Activated T-cell treated with anti-CD3 and anti-CD28 coated beads for 1 hour (primary cell): Measurements from ENCODE around the gene AFDN.

ENCODE experiments used
- DNase-seq: peaks from one replicate; pipeline ENCODE4 v3.0.0-alpha.2; 2020; ENCODE audit warnings: low read depth

AFDN gene

GRCh38 chr6:167925026-167925425 lies 98.3 kb downstream of the AFDN start:
- no peak for DNase-seq

DNA sequence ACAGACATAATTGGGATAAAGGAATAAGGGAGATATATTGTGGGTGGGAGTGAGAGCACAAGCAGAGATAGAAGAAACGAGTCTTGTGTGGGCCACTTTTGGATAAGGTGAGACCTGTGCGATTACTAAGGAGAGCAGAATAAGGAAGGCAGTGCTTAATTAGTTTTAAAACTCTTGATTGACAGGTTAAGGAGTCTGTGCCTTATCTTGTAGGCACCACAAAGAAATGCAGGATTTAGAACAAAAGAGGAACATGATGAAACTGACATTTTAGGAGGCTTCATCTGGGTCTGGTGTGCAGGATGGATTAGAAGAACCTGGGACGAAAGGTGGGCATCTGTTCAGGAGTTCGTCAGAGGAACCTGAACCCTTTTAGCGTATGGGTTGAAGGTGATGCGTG lies 100.5 kb downstream of the AFDN start:
- no peak for DNase-seq

- no peak for DNase-seq
Observed at GRCh38 chr6:167928111-167928510, 101.4 kb downstream of the AFDN start.

- no peak for DNase-seq
Observed at GRCh38 chr6:167930295-167930694, 103.6 kb downstream of the AFDN start.

DNA sequence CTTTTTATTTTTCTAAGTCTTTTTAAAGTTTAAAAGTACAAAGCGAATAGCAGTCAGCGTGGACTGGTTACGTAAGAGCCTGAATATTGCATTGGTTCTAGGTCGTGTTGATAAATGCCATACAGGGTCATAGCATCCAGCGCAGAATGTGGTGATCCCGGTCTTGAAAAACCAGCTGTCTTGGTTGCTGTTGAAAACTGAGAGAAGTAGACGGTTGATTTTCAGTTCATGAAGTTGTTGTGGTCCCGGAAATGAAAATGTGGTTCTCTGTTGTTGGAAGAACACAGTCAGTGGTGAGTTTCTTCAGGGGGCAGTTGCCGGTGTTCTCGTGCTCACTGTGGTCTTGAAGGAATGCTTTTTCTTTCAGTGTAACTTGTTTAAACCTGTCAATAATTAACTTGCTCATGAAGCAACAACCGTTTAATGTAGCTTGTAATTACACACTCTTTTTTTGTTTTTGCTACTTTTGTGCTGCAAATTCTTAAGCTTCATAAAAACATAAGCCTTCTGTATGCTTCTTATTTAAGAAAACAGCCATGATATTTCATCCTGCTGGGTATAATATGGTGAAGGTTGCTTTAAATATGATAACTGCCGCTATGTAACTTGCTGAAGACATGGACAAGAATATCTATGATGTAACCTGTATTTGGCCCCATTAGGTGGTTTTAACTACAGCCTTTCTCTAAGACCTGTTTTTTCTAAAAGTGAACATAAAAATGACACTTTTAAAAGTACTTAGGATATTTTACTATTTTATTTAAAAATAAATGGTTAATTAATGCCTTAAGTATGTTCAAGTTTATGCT lies 106.0 kb downstream of the AFDN start:
- no peak for DNase-seq

- no peak for DNase-seq
Observed at GRCh38 chr6:167933290-167933689, 106.6 kb downstream of the AFDN start.

DNA sequence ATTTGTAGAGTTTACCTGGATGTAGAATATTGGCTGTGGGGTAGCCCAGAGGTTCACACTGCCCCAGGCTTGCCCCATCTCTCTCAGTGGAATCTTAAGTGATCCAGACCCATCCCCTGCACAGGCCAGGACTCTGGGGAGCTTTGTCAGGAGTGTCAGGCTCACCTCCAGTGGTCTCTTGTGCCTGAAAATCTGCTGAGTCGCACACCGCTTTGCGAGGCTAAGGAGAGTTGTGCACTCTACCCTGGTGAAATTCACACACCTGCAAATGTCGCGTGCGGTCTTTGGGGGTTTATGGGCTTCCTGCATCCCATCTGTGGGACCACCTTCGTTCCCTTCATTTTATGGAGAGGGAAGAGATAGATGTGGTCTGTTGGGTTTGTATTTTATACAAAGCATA lies 107.1 kb downstream of the AFDN start:
- no peak for DNase-seq

GRCh38 chr6:167934426-167934864 lies 107.7 kb downstream of the AFDN start:
- DNase-seq, result no peak

DNA sequence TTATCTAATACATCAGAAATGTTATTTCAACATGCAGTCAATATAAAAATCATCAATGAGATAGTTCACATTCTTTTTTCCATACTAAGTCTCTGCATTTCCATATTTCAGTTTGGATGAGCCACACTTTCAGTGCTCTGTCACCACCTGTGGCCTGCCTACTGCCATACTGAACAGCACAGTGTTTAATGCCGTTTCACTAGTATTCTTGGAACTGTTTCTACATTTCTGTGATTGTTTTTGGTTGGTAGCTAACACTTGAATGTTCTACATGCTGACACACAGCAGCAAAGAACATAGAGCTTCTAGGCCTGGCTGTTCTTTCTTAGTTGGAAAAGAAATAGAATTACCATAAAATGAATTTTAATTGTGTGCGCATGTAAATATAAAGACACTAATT lies 109.3 kb downstream of the AFDN start:
- no peak for DNase-seq

DNA sequence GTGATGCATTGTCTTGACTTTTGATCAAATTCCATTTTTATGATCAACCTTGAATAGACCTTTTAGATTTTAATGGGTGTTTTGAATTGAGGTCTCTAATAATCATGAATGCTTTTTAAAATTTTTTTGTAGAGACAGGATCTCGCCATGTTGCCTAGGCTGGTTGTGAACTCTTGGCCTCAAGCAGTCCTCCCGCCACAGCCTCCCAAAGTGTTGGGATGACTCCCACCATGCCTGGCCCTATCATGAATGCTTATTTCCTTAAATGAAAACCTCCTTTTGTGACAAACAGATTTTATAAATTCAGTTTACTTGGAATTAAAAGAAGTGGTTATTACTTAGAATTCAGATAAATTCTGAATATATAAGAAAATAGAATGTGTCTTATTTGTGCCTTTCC lies 110.6 kb downstream of the AFDN start:
- DNase-seq, result no peak

DNA sequence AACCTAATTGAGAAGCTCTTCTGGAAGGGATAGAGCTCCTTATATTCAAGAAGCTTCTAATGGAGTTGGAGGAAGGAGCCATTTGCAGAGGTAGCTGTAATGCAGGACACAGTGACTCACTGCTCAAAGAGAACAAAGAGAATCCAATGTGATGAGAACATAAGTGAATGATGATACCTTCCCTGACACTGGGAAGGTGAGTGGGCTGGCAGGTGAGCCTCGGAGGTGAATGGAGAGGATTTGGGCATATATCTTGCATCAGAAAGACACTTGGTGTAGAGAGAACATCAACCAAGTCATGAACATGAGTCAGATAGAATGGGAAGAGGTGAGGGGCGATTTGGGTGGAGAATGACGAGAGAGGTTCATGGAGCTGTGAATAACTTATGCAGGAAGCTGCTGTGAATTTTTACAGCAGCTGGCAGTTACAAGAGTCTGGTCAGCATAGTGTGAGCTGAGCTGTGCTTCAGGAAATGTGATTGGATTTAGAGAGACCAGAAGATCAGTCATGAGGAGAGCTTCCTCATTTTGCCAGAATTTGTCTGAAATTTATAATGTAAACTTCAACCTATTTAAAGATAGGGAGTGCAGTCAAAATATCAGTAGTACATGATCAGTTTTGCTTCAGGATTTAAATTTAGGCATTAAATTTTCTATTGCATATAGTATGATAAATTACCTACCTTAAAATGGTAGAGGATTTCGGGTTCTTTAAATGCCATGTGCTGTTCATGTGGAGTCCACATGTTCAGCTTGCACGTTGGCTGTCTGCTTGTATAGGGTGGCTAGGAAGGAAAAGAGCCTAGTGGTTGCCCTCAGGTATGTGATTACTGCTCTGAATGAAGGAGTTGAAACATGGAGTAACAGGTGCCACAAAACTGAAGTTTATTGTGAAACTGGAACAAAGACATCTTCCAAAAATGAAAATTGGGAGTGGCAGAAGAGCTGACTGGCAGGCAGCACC lies 111.5 kb downstream of the AFDN start:
- DNase-seq, result no peak

DNA sequence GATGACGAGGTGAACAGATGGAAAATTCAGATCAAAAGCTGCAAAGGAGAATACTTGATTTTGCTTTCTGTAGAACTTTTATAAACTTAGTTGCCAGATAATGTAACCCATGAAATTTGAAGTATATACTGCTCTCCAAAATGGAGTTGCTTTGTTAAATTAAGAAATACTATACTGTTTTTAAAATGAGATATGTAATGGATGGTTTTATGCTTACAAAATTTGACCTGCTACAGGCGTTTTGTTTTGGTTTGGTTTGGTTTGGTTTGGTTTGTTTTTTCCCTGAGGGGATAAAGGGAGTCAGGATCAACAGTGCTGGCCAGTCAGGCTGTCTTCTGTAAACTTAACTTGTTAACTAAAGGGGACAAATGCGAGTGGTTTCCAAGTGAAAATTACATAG lies 115.1 kb downstream of the AFDN start:
- no peak for DNase-seq

DNA sequence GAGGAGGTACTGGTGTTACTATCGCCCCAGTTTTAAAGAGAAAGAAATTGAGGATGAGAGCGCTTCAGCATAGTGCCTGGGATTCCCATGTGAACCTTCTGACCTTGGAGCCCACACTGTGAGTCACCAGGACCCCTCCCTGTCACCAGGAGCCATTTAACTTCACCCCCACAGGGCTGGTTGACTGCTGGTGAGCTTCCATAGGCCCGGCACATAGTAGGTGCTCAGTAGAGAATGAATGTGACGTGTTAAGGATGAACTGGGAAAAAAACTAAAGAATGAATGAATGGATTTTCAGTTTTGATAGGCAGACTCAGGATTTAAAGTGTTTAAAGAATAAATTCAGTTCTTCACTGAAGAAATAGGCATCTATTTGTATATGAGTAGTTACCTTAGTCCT lies 117.4 kb downstream of the AFDN start:
- DNase-seq, result no peak

GRCh38 chr6:167946007-167946406 lies 119.3 kb downstream of the AFDN start:
- DNase-seq, result no peak

- no peak for DNase-seq
Observed at GRCh38 chr6:167946604-167947003, 119.9 kb downstream of the AFDN start.

- no peak for DNase-seq
Observed at GRCh38 chr6:167947716-167948115, 121.0 kb downstream of the AFDN start.

DNA sequence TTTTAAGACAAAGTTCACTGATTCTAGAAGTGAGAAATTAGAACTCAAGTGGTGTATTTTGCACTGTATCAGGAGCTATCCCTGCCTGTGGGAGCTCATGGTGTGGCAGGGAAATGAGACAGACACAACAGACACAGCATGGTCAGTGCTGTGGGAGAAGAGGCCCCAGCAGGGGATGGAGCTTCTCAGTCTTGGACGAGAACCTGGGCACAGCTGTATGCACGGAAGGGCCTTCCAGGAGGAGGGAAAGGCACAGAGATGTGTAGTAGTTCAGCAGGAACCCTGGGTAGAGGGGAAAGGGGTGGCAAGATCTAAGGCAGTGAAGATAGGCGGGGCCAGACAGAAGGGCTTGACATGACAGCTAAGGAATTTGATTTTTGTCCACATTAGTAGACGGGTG lies 122.0 kb downstream of the AFDN start:
- no peak for DNase-seq

DNA sequence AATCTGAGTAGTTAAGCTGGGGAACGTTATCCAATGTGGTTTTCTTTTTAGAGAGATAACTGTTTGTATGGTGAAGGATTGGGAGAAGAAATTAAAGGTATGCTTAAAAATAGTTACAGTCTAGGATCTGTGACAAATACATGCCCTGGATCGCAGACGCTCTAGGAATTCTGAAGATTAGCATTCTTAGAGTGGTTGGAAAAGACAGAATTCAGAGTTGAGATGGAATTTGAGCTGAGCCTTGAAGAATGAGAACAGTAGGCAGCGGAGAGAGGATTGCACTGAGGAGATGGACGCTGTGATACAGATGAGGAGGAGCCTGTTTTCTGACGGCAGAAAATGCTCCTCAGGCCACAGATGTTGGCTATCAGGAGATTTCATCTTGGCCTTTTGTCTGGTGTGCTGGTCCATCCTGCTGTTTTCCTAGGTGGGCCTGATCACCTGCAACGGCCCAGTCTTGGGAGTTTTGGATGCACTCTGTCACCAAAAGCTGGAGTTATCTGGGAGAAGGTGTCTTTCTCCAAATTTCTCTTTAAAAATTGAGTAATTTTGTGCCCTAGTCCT lies 122.5 kb downstream of the AFDN start:
- DNase-seq, result no peak

DNA sequence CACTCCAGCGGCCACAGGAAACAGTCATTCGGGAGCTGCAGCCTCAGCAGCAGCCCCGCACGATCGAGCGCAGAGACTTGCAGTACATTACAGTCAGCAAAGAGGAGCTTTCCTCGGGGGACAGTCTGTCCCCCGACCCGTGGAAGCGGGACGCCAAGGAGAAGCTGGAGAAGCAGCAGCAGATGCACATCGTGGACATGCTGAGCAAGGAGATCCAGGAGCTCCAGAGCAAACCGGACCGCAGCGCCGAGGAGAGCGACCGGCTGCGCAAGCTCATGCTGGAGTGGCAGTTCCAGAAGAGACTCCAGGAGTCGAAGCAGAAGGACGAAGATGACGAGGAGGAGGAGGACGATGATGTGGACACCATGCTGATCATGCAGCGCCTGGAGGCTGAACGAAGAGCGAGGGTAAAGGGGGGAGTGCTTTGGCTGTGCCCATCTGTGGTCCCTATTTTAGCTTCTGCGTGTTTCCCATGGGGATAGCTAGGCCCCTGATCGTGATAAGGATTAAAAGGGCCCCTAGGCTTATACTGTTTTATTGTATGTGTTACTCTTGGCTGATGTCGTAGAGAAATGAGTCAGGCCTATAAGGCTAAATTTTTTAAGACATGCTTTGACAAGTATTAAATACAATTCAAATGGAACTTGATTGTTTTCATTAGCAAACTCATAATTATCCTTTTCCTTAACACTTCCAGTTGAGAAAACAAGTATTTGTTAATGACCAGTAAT lies 125.2 kb downstream of the AFDN start:
- DNase-seq, result no peak

DNA sequence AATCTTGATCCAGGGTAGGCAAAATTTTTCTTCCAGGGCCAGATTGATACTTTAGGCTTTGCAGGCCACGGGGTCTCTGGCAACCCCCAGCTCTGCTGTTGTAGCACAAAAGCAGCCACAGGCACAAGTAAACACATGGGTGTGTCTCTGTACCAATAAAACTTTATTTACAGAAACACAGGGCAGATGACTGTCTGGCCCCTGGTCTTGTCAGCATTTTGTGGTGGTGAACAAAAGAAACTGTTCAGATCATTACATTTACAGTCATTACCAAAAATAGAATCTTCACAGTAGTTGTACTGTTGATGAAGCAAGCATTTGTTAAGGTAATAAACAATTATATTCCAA lies 125.8 kb downstream of the AFDN start:
- no peak for DNase-seq

- no peak for DNase-seq
Observed at GRCh38 chr6:167953551-167953950, 126.8 kb downstream of the AFDN start.

GRCh38 chr6:167954151-167954550 lies 127.4 kb downstream of the AFDN start:
- DNase-seq, result no peak
